Left ventricle myocardium inferior (tissue), 1 donor: ENCODE measurements around the gene SLC17A3. TPM values are rescaled to one million over a fixed set of nuclear protein-coding genes. Genes with fewer than 3 reads are reported as not detected.

Experiments used
- DNase-seq: peaks from one replicate; pipeline ENCODE4 v3.0.0-alpha.2; 2020
- H3K27ac ChIP-seq: fragments of 200-600 bp; replicated peaks from 2 replicates; pipeline ENCODE4 v1.8.0; 2021
- H3K27me3 ChIP-seq: fragments of 200-600 bp; 2 replicates; pipeline ENCODE4 v1.8.0; 2021; ENCODE audit warnings: low read depth
- H3K36me3 ChIP-seq: fragments of 200-600 bp; 2 replicates; pipeline ENCODE4 v1.8.0; 2021
- H3K4me1 ChIP-seq: fragments of 200-600 bp; 2 replicates; pipeline ENCODE4 v1.8.0; 2021
- H3K4me3 ChIP-seq: fragments of 200-600 bp; 2 replicates; pipeline ENCODE4 v1.8.0; 2021; ENCODE audit warnings: mild to moderate bottlenecking, moderate library complexity
- H3K9me3 ChIP-seq: fragments of 200-600 bp; replicated peaks from 2 replicates; pipeline ENCODE4 v1.8.0; 2021
- intact Hi-C: fragments of 100-400 bp; cut with micrococcal nuclease; formaldehyde crosslinking; loops from one replicate; pipeline ENCODE4 v1.11.0; 2022
- total RNA-seq: library from RNA; stranded (reverse); fragmentation: NEBNext Ultra II Directional; extraction: Animal tissue kit (Norgen Biotek cat#: 25700); gene quantifications from one replicate; pipeline ENCODE4 v1.2.1, GENCODE V29; 2021
- TF ChIP-seq, protein P1 (sequence below): fragments of 200-600 bp; IDR thresholded peaks from 2 replicates; pipeline ENCODE4 v1.8.0; 2021; ENCODE audit warnings: antibody characterized with exemption, mild to moderate bottlenecking, borderline replicate concordance
- donor health status: DM: no; HTN: yes; CAD: no; lungs with severe emphysema.

The SLC17A3 gene
- total RNA-seq, 1 donor from 2014 or later, result not detected

DNA sequence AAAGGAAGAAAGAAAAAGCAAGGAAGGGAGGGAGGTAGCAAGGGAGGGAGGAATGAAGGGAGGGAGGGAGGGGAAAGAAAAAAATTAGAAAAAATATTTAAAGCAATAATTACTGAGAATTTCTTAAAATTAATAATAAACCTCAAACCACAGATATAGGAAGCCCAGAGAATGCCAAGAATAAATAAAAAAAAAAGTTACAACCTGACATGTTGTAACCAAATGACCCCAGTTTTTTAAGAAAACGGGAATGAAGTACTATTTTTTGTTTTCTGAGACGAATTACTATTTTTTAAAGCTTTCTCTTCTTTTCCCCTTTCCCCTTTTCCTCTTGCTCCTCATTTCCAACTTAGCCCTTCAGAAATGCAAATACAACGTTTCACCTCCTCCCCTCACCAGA is 58.8 kb downstream of the SLC17A3 start:
- TF ChIP-seq, protein P1, sequence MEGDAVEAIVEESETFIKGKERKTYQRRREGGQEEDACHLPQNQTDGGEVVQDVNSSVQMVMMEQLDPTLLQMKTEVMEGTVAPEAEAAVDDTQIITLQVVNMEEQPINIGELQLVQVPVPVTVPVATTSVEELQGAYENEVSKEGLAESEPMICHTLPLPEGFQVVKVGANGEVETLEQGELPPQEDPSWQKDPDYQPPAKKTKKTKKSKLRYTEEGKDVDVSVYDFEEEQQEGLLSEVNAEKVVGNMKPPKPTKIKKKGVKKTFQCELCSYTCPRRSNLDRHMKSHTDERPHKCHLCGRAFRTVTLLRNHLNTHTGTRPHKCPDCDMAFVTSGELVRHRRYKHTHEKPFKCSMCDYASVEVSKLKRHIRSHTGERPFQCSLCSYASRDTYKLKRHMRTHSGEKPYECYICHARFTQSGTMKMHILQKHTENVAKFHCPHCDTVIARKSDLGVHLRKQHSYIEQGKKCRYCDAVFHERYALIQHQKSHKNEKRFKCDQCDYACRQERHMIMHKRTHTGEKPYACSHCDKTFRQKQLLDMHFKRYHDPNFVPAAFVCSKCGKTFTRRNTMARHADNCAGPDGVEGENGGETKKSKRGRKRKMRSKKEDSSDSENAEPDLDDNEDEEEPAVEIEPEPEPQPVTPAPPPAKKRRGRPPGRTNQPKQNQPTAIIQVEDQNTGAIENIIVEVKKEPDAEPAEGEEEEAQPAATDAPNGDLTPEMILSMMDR, result no peak
- no peaks in the 10 kb centered on the region for H3K36me3 ChIP-seq
- DNase-seq, result no peak
- intact Hi-C loops, result no loop called here
- no peaks in the 10 kb centered on the region for H3K4me1 ChIP-seq
- H3K4me3 ChIP-seq, result no peak overlapping the region
- peaks cover 3% of the 10 kb centered on the region for H3K27me3 ChIP-seq
- H3K27ac ChIP-seq, result no peak overlapping the region
- peaks cover 9% of the 10 kb centered on the region for H3K9me3 ChIP-seq

DNA sequence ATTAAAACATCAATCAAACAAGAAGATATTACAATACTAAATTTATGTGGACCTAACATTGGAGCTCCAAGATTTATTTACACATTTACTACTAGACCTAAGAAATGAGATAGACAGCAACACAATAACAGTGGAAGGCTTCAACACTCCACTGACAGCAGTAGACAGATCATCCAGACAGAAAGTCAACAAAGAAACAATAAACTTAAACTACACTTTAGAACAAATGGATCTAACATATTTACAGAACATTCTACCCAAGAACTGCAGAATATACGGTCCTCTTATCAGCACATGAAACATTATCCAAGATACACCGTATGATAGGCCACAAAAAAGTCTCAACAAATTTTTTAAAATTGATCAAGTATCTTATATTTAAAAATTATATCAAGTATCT is 69.2 kb downstream of the SLC17A3 start:
- DNase-seq, result no peak
- TF ChIP-seq, protein P1, result no peak
- Histone ChIP-seq H3K9me3 (peaks cover 9% of the 10 kb centered on the region), H3K27me3 (peaks cover 5% of the 10 kb centered on the region), H3K4me3 (no peak overlapping the region), H3K27ac (no peak overlapping the region), H3K36me3 (no peaks in the 10 kb centered on the region), H3K4me1 (no peaks in the 10 kb centered on the region)
- intact Hi-C loops, result no loop called here

DNA sequence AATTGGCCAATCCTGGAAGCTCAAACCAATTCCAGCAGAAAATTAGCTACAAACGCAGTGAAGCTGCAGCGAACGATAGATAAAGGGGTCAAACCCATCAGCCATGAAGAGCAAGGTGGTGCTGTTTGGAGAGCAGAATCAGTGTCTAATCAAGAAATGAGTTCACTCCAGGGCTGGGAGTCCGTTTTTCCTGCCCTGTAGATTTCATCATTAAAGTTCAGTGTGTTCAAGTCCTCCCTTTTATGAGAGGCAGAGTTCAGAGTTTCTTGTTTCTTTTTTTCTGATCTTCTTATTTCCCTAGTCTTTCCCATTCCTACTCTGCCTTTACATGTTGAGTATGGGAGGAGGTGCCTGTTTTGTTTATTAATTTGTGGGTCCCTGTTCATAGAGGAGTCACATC is 72.6 kb downstream of the SLC17A3 start:
- no peak overlapping the region for H3K27ac ChIP-seq
- no peak for DNase-seq
- H3K4me3 ChIP-seq, result no peak overlapping the region
- H3K36me3 ChIP-seq, result no peaks in the 10 kb centered on the region
- H3K9me3 ChIP-seq, result peaks cover 9% of the 10 kb centered on the region
- H3K27me3 ChIP-seq, result no peaks in the 10 kb centered on the region
- no peaks in the 10 kb centered on the region for H3K4me1 ChIP-seq
- TF ChIP-seq, protein P1, result no peak
- intact Hi-C loops, result no loop called here

Other genes with a start within 250 kb of the SLC17A3 start
- 1.6 TPM for gene SCGN, start 222.0 kb downstream of the SLC17A3 start, total RNA-seq
- gene SLC17A4, start 119.5 kb downstream of the SLC17A3 start, total RNA-seq, result not detected
- gene SLC17A1, start 42.2 kb downstream of the SLC17A3 start, total RNA-seq, result not detected
- not detected for gene SLC17A2, start 56.4 kb upstream of the SLC17A3 start, total RNA-seq
- gene TRIM38, start 88.6 kb upstream of the SLC17A3 start, total RNA-seq, result 2.2 TPM
- 3.4 TPM for gene HFE, start 213.2 kb upstream of the SLC17A3 start, total RNA-seq